NCI-H345 (cell line): ENCODE measurements around the gene RFTN1.
"Not testable (repeated sequence)": the region's sequence is repeated elsewhere in the genome, so short reads cannot be mapped to it uniquely, and the experiment has no call there.

Source experiments
- DNase-seq: peaks from one replicate; lab custom pipeline; 2025; lab: John Stamatoyannopoulos, UW

RFTN1 gene

GRCh38 chr3:16507578-16508242 lies 5.8 kb downstream of the RFTN1 start:
- no peak for DNase-seq

- no peak for DNase-seq
Observed at GRCh38 chr3:16506884-16507577, 6.5 kb downstream of the RFTN1 start.

- DNase-seq = no peak
Observed at GRCh38 chr3:16506451-16506850, 7.0 kb downstream of the RFTN1 start.

GRCh38 chr3:16504692-16505091 lies 8.8 kb downstream of the RFTN1 start:
- no peak for DNase-seq

GRCh38 chr3:16504242-16504641 lies 9.3 kb downstream of the RFTN1 start:
- DNase-seq = no peak

GRCh38 chr3:16503191-16503776 lies 10.2 kb downstream of the RFTN1 start:
- no peak for DNase-seq

- DNase-seq = no peak
Observed at GRCh38 chr3:16502347-16502908, 11.1 kb downstream of the RFTN1 start.

- no peak for DNase-seq
Observed at GRCh38 chr3:16501376-16501775, 12.1 kb downstream of the RFTN1 start.

GRCh38 chr3:16500911-16501310 lies 12.6 kb downstream of the RFTN1 start:
- no peak for DNase-seq

GRCh38 chr3:16500093-16500492 lies 13.4 kb downstream of the RFTN1 start:
- DNase-seq = no peak

GRCh38 chr3:16499351-16499750 lies 14.1 kb downstream of the RFTN1 start:
- no peak for DNase-seq

GRCh38 chr3:16498130-16498890 lies 15.2 kb downstream of the RFTN1 start:
- no peak for DNase-seq

GRCh38 chr3:16496408-16497222 lies 16.9 kb downstream of the RFTN1 start:
- DNase-seq = no peak

- DNase-seq = no peak
Observed at GRCh38 chr3:16496008-16496407, 17.5 kb downstream of the RFTN1 start.

GRCh38 chr3:16494814-16495431 lies 18.6 kb downstream of the RFTN1 start:
- no peak for DNase-seq

GRCh38 chr3:16494094-16494493 lies 19.4 kb downstream of the RFTN1 start:
- DNase-seq = no peak

GRCh38 chr3:16490062-16490619 lies 23.4 kb downstream of the RFTN1 start:
- DNase-seq = no peak

- DNase-seq = not testable (repeated sequence)
Observed at GRCh38 chr3:16489326-16490061, 24.0 kb downstream of the RFTN1 start.

- no peak for DNase-seq
Observed at GRCh38 chr3:16488637-16489036, 24.9 kb downstream of the RFTN1 start.
